Keratinocyte (primary cell): ENCODE measurements around the gene PRKCE. TPM values are rescaled to one million over a fixed set of nuclear protein-coding genes. Genes with fewer than 3 reads are reported as not detected.

Source experiments
- DNase-seq: peaks from one replicate; pipeline ENCODE4 v3.0.0-alpha.2; 2011; ENCODE audit warnings: low read depth, missing footprints, low spot score
- FAIRE-seq: peaks from 2 replicates; lab custom pipeline; 2011; peaks lifted over from hg19 to GRCh38; lab: Jason Lieb, UNC
- H2AFZ ChIP-seq: 2 replicates; pipeline ENCODE4 v1.6.0; 2012; ENCODE audit warnings: low read length, control low read depth, inconsistent platforms; ENCODE audit not compliant: control insufficient read depth
- H3K27ac ChIP-seq: 2 replicates; pipeline ENCODE4 v1.5.1; 2011; ENCODE audit warnings: low read length; ENCODE audit not compliant: control insufficient read depth, insufficient read depth
- H3K27me3 ChIP-seq: 3 replicates; pipeline ENCODE4 v1.6.0; 2011; ENCODE audit warnings: low read length; ENCODE audit not compliant: control insufficient read depth, insufficient read depth; ENCODE audit errors: extremely low read depth
- H3K36me3 ChIP-seq, 2 experiments: 2 replicates in 1 of 2; 3 replicates in 1 of 2; pipeline ENCODE4 v1.5.1; 2011; ENCODE audit warnings: low read length in 2 of 2, mild to moderate bottlenecking in 1 of 2; ENCODE audit not compliant: control insufficient read depth in 2 of 2, insufficient read depth in 2 of 2; ENCODE audit errors: extremely low read depth in 1 of 2
- H3K4me1 ChIP-seq: 3 replicates; pipeline ENCODE4 v1.5.1; 2011; ENCODE audit warnings: low read length; ENCODE audit not compliant: control insufficient read depth, insufficient read depth; ENCODE audit errors: extremely low read depth
- H3K4me2 ChIP-seq: 3 replicates; pipeline ENCODE4 v1.6.0; 2011; ENCODE audit warnings: low read depth, low read length; ENCODE audit not compliant: control insufficient read depth, insufficient read depth; ENCODE audit errors: extremely low read depth
- H3K4me3 ChIP-seq, 3 experiments: fragments of 200-600 bp in 1 of 3; sonication (generic) in 1 of 3; 2 replicates in 2 of 3; 3 replicates in 1 of 3; pipeline ENCODE4 v1.5.1; 2011 to 2016; ENCODE audit warnings: low read length in 3 of 3, mild to moderate bottlenecking in 3 of 3, control low read depth in 2 of 3, inconsistent platforms in 1 of 3, low read depth in 1 of 3, mixed read lengths in 1 of 3, mixed run types in 1 of 3, moderate library complexity in 1 of 3; ENCODE audit not compliant: control insufficient read depth in 2 of 3, insufficient read depth in 2 of 3; ENCODE audit errors: extremely low read depth in 1 of 3
- H3K79me2 ChIP-seq: 2 replicates; pipeline ENCODE4 v1.6.0; 2012; ENCODE audit warnings: low read length; ENCODE audit not compliant: control insufficient read depth, insufficient read depth
- H3K9ac ChIP-seq: 3 replicates; pipeline ENCODE4 v1.6.0; 2011; ENCODE audit warnings: low read length; ENCODE audit not compliant: control insufficient read depth, insufficient read depth; ENCODE audit errors: extremely low read depth
- H3K9me1 ChIP-seq: 3 replicates; pipeline ENCODE4 v1.6.0; 2011; ENCODE audit warnings: low read length; ENCODE audit not compliant: control insufficient read depth, insufficient read depth; ENCODE audit errors: extremely low read depth
- H3K9me3 ChIP-seq: 2 replicates; pipeline ENCODE4 v1.5.1; 2012; ENCODE audit warnings: low read depth, low read length; ENCODE audit not compliant: control insufficient read depth
- H4K20me1 ChIP-seq: 3 replicates; pipeline ENCODE4 v1.6.0; 2011; ENCODE audit warnings: low read length; ENCODE audit not compliant: control insufficient read depth, insufficient read depth; ENCODE audit errors: extremely low read depth
- CTCF ChIP-seq, 3 experiments: IDR thresholded peaks in 1 of 3; conservative IDR thresholded peaks in 1 of 3; optimal IDR thresholded peaks in 1 of 3; 2 replicates in 2 of 3; 3 replicates in 1 of 3; pipeline versions ENCODE3 to v1.5.1; 2011; ENCODE audit warnings: low read length in 3 of 3, mild to moderate bottlenecking in 3 of 3, moderate library complexity in 2 of 3, control low read depth in 1 of 3, inconsistent platforms in 1 of 3; ENCODE audit not compliant: insufficient read depth in 2 of 3; ENCODE audit errors: extremely low read depth in 1 of 3
- EZH2 ChIP-seq: IDR thresholded peaks from one replicate; pipeline ENCODE4 v1.6.1; 2012; ENCODE audit warnings: inconsistent platforms, mild to moderate bottlenecking, low read length, moderate library complexity
- dilution Hi-C: fragments of 300-500 bp; cut with MboI; formaldehyde crosslinking; loops from one replicate; pipeline ENCODE4 v1.7.0; 2020; ENCODE audit warnings: low sequenced_read_pairs; ENCODE audit not compliant: extremely low pct_ligation_motif_present
- polyA plus RNA-seq, 5 experiments: library from polyadenylated mRNA; depleted of rRNA in 3 of 5; stranded (reverse) in 3 of 5; stranded (forward) in 1 of 5; unstranded in 1 of 5; fragments of >200 nt; gene quantifications; 1 replicate in 1 of 5; 2 replicates in 3 of 5; 3 replicates in 1 of 5; pipeline versions ENCODE4 v1.2.1 to v1.2.3, GENCODE V29; 2011 to 2012; ENCODE audit warnings: missing spikeins in 2 of 5, low read depth in 1 of 5, low replicate concordance in 1 of 5

The PRKCE gene
- polyA plus RNA-seq, 1 donor (not counting 4 experiments of a cell fraction or from before 2014, with no cell fraction given): 2.0 TPM

- H3K4me3 ChIP-seq: no peak overlapping the region
- FAIRE-seq (no peak), DNase-seq (no peak)
- H3K36me3 ChIP-seq: no peaks in the 10 kb centered on the region
- H2AFZ ChIP-seq: no peak overlapping the region
- dilution Hi-C loops: no loop called here
- no peak for TF ChIP-seq CTCF (optimal IDR thresholded peaks at IDR 0.05 in 1 of 3, IDR thresholded peaks at IDR 0.05 in 1 of 3, conservative IDR thresholded peaks at IDR 0.05 in 1 of 3; ENCODE audit: extremely low read depth in 1 of 3, insufficient read depth in 2 of 3, low read length in 3 of 3)
- no peak for TF ChIP-seq EZH2
- H3K9ac ChIP-seq: no peak overlapping the region
- no peaks in the 10 kb centered on the region for H3K79me2 ChIP-seq
- no peak overlapping the region for H3K4me2 ChIP-seq
- H3K27ac ChIP-seq: no peak overlapping the region
- no peaks in the 10 kb centered on the region for H3K9me1 ChIP-seq
- H3K4me1 ChIP-seq: no peaks in the 10 kb centered on the region
- H4K20me1 ChIP-seq: no peaks in the 10 kb centered on the region
- H3K9me3 ChIP-seq: no peaks in the 10 kb centered on the region
- H3K27me3 ChIP-seq: no peaks in the 10 kb centered on the region
These were observed 81.5 kb downstream of the PRKCE start for GRCh38 chr2:45732946-45733345.

- Histone ChIP-seq H3K27ac (no peak overlapping the region), H2AFZ (no peak overlapping the region), H3K4me1 (no peaks in the 10 kb centered on the region), H3K36me3 (no peaks in the 10 kb centered on the region), H3K4me3 (no peak overlapping the region), H3K9me3 (no peaks in the 10 kb centered on the region), H3K79me2 (no peaks in the 10 kb centered on the region), H4K20me1 (no peaks in the 10 kb centered on the region), H3K9me1 (no peaks in the 10 kb centered on the region), H3K27me3 (no peaks in the 10 kb centered on the region), H3K4me2 (no peak overlapping the region), H3K9ac (no peak overlapping the region)
- TF ChIP-seq CTCF (optimal IDR thresholded peaks at IDR 0.05 in 1 of 3, IDR thresholded peaks at IDR 0.05 in 1 of 3, conservative IDR thresholded peaks at IDR 0.05 in 1 of 3; ENCODE audit: extremely low read depth in 1 of 3, insufficient read depth in 2 of 3, low read length in 3 of 3) (no peak), EZH2 (no peak)
- dilution Hi-C loops: no loop called here
- DNase-seq: no peak
- no peak for FAIRE-seq
These were observed 82.9 kb downstream of the PRKCE start for GRCh38 chr2:45734336-45734735.
